GM19238 (cell line): ENCODE measurements around the gene ZNF318.
"Not testable (repeated sequence)": the region's sequence is repeated elsewhere in the genome, so short reads cannot be mapped to it uniquely, and the experiment has no call there.

Experiments used
- DNase-seq: peaks from one replicate; pipeline ENCODE4 v3.0.0; 2011; ENCODE audit warnings: low spot score; ENCODE audit not compliant: insufficient read length

The ZNF318 gene

GRCh38 chr6:43339168-43339567, 30.3 kb downstream of the ZNF318 start:
- peak; percentile 31 for DNase-seq

GRCh38 chr6:43338243-43338642, 31.2 kb downstream of the ZNF318 start:
- DNase-seq, result no peak

DNA sequence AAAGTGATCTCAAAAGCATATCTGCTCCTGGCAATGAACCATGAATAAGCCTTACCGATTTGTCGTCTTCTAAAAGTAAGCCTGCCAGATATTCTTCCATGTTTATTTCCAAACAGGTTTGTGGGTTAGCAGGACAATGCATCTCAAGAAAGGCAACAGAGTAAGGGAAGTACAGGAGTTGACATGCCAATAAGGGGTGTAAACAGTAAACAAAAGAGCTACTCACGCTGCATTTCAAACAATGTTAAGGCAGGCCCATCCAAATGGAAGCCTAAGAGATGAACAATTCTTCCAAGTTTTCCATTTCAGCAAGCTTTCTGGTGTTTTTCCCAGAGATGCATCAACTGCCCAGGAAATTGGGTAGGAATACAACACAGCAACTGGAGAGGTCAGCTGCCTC, 33.1 kb downstream of the ZNF318 start:
- DNase-seq, result no peak

- no peak for DNase-seq
Measured at GRCh38 chr6:43335469-43335868, 34.0 kb downstream of the ZNF318 start.

DNA sequence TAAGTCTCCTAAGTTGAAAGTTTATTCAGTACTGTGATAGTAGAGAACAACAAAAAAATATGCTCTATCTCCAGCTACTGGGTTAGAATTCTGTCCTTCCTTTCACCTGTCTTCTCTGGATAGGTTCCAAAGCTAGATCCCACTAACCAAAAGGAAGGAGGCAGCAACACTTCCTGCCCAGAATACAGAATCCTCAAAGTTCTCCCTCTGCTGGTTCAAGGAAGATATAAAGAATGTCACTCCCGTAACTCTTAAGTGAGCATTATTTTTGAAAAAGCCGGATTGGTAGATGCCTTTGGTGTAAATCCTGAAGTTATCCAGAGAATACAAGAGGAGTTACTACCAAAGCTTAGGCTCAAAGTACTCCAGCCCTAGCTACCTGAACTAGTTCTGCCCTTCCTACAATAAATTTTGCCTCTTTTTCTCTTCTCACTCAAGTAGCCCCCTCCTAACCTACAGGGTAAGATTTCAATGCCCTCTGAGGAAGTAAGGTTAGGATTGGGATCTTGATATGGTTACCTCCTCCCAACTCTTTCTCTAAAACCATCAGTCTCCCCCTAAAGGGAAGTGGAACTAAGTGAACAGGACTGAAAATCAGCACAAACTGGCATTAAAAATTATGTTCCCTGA, 34.9 kb downstream of the ZNF318 start:
- DNase-seq, result no peak

DNA sequence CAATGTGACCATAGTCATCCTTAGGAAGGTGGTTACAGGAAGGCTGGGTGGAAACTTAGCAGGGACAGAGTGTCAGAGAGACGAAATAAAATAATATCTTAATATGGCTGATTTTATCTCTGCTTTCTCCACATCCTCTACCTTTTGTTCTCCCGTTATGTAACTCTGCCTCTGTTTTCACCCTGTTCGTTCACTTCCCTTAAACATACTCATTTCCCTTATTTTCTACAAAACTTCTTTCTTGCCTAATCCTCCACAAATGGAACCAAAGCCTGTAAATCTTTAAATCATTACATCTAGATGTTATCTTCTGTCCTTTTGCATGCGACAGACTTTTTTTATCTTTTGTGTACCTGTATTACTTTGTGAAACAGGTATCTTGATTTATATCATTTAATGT, 37.6 kb downstream of the ZNF318 start:
- DNase-seq, result no peak

GRCh38 chr6:43331470-43331869, 38.0 kb downstream of the ZNF318 start:
- DNase-seq, result no peak

DNA sequence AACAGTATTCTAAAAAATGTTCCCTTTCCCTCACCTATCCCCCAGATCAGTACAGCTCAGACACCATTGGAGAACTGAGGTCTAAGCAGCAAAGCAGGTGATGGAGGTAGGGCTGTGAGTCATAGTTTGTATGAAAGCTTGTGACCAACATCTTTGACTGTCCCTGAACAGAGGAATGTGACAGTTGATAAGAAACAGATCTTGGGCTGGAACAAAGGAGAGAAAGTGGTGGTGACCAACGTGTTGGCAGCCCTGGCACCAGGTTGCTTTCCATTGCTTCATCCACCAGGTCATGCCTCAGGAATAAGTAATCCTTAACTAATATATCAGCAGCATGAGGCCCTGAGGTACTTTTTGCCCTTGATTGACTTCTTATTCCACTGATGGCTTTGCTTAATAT, 40.9 kb downstream of the ZNF318 start:
- DNase-seq, result no peak

DNA sequence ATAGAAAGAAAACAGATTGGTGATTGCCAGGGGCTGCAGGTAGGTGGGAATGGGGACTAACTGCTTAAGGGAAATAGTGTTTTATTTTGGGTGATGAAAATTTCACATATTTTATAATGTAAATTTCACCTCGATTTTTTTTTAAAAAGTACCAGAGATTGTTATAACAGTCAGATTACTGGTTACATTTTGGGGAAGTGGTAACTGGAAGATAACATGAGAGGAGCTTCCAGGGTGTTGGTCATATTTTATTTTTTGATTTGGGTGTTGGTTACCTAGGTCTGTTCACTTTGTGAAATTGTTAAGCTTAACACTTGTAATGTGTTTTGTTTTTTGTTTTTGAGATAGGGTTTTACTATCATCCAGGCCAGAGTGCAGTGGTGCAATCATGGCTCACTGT, 43.6 kb downstream of the ZNF318 start:
- no peak for DNase-seq

- no peak for DNase-seq
Measured at GRCh38 chr6:43318011-43318410, 51.4 kb downstream of the ZNF318 start.

DNA sequence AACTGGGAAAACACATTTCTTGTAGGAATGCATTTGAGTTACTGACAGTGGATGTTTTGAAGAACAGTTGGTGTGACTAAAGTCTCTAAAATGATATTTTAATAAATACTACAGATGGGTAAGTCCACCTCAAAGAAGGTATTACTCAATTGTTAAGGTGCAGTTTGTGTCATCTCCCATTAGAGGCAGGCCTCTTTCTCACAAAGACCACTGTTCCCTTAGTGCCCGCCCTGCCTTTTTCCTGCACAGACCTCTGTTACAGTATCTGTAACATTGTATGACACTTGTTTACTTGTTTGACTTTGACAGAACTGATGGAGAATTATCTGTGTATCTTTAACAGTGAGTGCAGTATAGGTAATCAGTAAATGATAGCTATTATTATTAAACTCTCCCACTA, 55.6 kb downstream of the ZNF318 start:
- DNase-seq, result no peak

DNA sequence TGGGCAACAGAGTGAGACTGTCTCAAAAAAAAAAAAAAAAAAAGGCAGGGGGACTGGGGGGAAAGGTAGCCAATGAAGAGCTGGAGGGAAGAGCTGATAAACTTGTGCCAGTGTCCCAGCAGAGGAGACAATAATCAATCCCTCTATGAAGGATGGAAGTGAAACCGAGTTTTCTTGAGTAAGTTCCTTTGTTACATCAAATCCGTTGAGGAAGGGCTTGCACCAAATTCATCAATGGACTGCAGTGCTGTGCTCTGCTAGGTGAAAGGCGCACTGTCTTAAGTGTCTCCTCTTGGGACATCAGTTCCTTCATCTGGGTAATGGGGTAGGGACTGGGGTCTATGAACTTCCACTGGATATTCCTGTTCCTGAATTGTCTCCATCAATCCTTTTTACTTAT, 57.8 kb downstream of the ZNF318 start:
- DNase-seq, result no peak

GRCh38 chr6:43310624-43311023, 58.8 kb downstream of the ZNF318 start:
- DNase-seq, result no peak

- no peak for DNase-seq
Measured at GRCh38 chr6:43310134-43310533, 59.3 kb downstream of the ZNF318 start.

GRCh38 chr6:43308990-43309477, 60.4 kb downstream of the ZNF318 start:
- no peak for DNase-seq

DNA sequence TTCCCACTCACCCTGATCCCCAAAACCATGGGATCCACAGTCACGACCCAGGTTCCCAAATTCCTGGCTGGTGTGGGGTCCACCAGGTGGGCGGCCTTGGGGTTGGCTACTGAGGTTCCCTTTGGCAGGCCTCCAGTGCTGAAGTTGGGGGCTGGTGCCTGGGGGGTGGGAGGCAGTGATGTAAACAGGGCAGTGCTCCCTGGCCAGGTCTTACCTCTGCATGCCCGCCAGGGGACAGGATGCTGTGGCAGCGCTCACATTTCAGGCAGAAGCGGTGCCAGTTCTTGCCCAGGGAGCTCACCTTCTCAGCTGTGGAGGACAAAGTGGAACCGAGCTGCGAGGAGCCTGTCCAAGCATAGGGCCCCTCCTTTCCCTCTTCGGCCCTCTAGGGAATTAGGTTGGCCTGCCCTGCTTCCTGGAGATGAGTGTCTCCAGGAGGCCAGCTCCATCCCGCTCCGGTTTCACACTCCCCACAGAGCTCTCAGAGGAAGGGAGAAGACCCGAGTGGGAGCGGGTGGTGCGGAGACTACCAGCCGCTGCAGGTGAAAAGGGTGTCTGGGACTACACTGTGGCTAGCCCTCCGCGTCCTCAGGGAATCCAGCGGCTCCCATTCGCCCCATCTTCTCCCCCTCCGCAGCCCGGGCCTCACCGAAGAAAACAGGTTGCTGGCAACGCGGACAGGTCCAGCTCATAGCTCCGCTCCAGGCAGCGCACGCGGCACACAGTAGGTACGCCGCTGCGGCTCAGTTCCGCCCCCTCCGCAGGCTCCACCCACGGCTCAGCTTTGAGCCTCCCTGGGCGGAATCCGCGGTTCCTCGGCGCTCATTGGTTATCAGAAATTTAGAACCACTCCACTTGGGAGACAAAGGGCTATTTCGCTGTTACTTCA, 61.1 kb downstream of the ZNF318 start, which contains the start of gene CRIP3:
Gene CRIP3 (minus strand): TSS at position 726 of the 889 bp plus-strand sequence. CDS start 34 bp downstream, at position 692.
- DNase-seq, result peak; percentile 45

- no peak for DNase-seq
Measured at GRCh38 chr6:43307451-43308100, 61.9 kb downstream of the ZNF318 start.

DNA sequence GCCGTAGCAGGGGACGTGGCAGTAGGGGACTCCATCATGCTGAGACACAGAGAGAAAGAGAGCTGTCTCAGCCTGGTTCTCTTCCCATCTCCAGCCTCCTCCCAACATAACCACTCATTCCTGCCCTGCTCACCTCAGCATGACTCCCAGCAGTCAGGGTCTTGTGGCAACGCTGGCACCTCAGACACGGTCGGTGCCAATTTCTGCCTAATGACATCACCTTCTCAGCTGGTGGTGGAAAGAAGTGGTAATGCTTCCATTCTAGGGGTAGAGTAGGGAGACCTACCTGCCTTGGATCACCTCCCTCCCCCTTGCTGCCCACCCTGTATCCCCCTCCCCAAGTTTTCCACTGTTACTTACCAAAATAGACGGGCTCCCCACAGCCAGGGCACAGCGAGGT, 63.4 kb downstream of the ZNF318 start:
- no peak for DNase-seq

DNA sequence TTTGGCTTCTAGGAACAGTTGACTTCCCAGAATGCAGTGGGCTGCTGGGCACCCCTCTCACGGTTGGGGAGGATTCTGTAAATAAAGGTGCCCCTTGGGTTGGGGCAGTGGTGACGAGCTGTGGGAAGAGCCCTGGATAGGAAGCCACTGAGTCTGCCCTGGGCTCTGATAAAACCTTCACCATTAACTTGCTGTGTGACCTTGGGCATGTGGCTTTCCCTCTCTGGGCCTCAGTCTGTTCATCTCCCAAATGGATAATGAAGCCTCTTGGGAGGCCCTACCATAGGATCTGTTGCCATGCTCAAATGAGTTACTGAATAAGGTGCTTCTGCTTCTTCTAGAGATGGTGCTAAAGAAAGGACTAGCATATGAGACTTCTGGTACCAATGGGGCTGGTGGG, 64.6 kb downstream of the ZNF318 start:
- no peak for DNase-seq

DNA sequence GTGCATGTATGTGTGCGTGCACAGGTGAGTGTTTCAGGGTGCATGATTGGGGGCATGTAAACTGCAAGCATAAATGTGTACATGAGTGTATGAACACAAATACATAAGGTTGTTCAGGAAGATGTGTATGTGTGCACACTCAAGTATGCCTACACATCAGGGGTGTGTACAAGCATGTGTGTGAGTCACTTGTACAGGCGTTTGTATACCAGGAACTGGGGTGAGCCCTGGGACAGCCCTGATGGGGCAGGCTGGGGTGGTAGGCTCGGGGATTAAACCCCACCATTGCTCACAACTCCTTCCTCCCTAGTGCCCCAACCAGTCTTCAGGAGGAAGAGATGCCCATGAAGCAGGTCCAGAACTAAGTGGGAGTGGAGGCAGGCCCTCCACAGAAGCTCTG, 65.1 kb downstream of the ZNF318 start:
- no peak for DNase-seq

- DNase-seq, result no peak
Measured at GRCh38 chr6:43303751-43304331, 65.6 kb downstream of the ZNF318 start.

GRCh38 chr6:43303006-43303405, 66.4 kb downstream of the ZNF318 start:
- DNase-seq, result not testable (repeated sequence)
